ENCODE measurements around the gene SLC23A1.
A peak's percentile ranks its signal among the peaks of the same experiment; 100 is the strongest.

GRCh38 chr5:139391570-139392323 lies 8.7 kb upstream of the SLC23A1 start:
- TF ChIP-seq TAF1 (IDR thresholded peaks at IDR 0.05; ENCODE audit: low read depth, low read length) (peak; percentile 18; the same call in 1 of the 2 replicates), POLR2A (IDR thresholded peaks at IDR 0.05; ENCODE audit: low read depth, low read length) (no peak; the same call in 1 of the 2 replicates), POLR2AphosphoS5 (IDR thresholded peaks at IDR 0.05; ENCODE audit: low read depth, low read length) (peak; percentile 60; the same call in 1 of the 2 replicates)

Measured in GM12891 (cell line).